Measurements from ENCODE around the gene VEGFB.

GRCh38 chr11:64259533-64260067 is 25.2 kb downstream of the VEGFB start:
- TF ChIP-seq CTCF (IDR thresholded peaks at IDR 0.05 in 4 of 5, conservative IDR thresholded peaks at IDR 0.05 in 1 of 5) (no peak), POLR2A (IDR thresholded peaks at IDR 0.05) (no peak)

All from gastrocnemius medialis (tissue), 4 donors.